Measurements from ENCODE around the gene JADE1.

Gene JADE1

DNA sequence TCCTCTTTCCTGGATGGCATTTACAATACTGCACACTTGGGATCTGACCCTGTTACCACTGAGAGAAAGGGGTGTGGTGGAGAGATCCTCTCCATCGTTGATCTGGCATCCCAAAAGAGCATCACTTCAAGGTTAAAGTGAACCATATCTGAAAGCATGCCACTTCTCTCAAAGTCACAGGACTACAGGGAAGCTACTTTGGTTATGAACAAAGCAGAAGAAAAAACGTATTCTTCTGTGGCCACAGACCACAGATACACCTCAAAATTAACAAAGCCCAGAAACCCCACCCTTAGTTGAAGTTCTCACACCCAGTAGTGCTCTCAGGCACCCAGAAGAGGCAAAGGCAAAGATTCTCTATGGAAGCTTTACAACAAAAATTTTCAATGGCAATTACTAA, 108.3 kb downstream of the JADE1 start:
- Histone ChIP-seq H3K27ac (ENCODE audit: low read length) (no peak overlapping the region), H3K36me3 (ENCODE audit: control insufficient read depth in 2 of 2, insufficient read depth in 2 of 2, low read length in 2 of 2) (no peaks in the 10 kb centered on the region), H3K27me3 (ENCODE audit: control insufficient read depth in 1 of 2, insufficient read depth in 2 of 2, low read length in 2 of 2) (no peaks in the 10 kb centered on the region), H3K4me3 (ENCODE audit: low read length in 2 of 2) (no peak overlapping the region), H3K9ac (ENCODE audit: low read length in 2 of 2) (no peak overlapping the region), H3K4me1 (ENCODE audit: control insufficient read depth, insufficient read depth, low read length) (no peaks in the 10 kb centered on the region), H3K9me3 (ENCODE audit: control insufficient read depth in 2 of 2, low read length in 2 of 2) (no peaks in the 10 kb centered on the region)

- H3K9me3 ChIP-seq (ENCODE audit: control insufficient read depth in 2 of 2, low read length in 2 of 2): no peaks in the 10 kb centered on the region
- no peak overlapping the region for H3K4me3 ChIP-seq (ENCODE audit: low read length in 2 of 2)
- no peak overlapping the region for H3K9ac ChIP-seq (ENCODE audit: low read length in 2 of 2)
Measured at GRCh38 chr4:128921954-128922353, 112.5 kb downstream of the JADE1 start.

More at GRCh38 chr4:128921954-128922353, 112.5 kb downstream of the JADE1 start:
- Histone ChIP-seq H3K27ac (ENCODE audit: low read length) (no peak overlapping the region), H3K36me3 (ENCODE audit: control insufficient read depth in 2 of 2, insufficient read depth in 2 of 2, low read length in 2 of 2) (no peaks in the 10 kb centered on the region), H3K4me1 (ENCODE audit: control insufficient read depth, insufficient read depth, low read length) (no peaks in the 10 kb centered on the region), H3K27me3 (ENCODE audit: control insufficient read depth in 1 of 2, insufficient read depth in 2 of 2, low read length in 2 of 2) (no peaks in the 10 kb centered on the region)

All from stomach smooth muscle (tissue), 2 donors.